ENCODE data around the gene ADARB2.

Gene ADARB2

DNA sequence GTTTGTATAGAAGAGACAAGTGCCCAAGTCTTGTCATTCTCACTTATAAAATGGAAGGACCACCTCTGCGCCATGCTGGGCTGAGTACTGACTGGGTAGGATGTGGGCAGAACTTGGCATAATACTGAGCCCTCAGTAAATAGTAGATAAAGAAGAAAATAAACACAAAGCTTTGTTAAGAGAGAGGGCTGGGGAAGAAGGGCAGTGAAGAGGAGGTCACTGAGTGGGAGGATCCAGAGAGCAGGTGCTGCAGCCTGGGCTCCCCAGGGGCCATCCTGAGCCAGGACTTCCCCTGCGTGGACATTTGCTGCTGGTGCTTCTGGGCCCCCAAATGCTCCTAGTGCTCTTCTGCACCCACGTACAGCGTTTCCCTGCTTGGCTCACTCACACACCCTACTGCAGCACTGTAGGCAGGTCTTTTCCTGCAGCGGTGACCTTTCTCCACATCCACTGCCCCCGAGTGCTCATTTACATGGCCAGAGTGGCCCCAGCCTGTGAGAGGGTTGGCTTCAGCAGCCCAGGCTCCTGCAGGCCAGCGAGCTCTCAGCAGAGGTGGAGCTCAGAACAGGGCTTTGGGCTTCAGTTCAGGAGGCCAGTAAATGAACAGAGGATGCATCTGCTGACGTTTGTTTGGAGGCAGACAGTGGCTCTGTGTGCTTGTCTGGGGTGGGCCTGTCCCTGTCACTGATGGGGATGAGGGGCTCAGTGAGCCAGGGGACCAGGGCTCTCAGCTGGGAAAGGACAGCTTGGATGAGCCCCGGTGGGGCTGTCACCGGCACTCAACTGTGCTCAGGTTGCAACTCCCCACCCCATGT, 164.6 kb downstream of the ADARB2 start:
- no peak overlapping the region for H3K4me3 ChIP-seq (ENCODE audit: low read length)
- no peak for DNase-seq (ENCODE audit: low read depth)
- no peak overlapping the region for H3K9ac ChIP-seq (ENCODE audit: low read length)
- no peaks in the 10 kb centered on the region for H3K9me3 ChIP-seq (ENCODE audit: control insufficient read depth, low read length)
- H3K27me3 ChIP-seq (replicated peaks; ENCODE audit: control insufficient read depth, insufficient read depth, low read length) = no peaks in the 10 kb centered on the region
- H3K36me3 ChIP-seq (ENCODE audit: control insufficient read depth, insufficient read depth, low read length, severe bottlenecking) = no peaks in the 10 kb centered on the region
- H3K4me1 ChIP-seq (ENCODE audit: control insufficient read depth, insufficient read depth, low read length) = no peaks in the 10 kb centered on the region

DNA sequence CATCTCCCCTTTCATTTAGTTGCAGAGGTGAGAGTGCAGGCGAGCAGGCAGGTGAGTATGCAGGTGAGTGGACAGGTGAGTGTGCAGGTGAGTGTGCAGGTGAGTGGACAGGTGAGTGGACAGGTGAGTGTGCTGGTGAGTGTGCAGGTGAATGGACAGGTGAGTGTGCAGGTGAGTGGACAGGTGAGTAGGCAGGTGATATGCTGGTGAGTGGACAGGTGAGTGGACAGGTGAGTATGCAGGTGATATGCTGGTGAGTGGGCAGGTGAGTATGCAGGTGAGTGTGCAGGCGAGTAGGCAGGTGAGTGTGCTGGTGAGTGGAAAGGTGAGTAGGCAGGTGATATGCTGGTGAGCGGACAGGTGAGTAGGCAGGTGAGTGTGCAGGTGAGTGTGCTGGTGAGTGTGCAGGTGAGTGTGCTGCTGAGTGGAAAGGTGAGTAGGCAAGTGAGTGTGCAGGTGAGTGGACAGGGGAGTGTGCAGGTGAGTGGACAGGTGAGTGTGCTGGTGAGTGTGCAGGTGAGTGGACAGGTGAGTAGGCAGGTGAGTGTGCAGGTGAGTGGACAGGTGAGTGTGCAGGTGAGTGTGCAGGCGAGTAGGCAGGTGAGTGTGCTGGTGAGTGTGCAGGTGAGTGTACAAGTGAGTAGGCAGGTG, 165.6 kb downstream of the ADARB2 start:
- no peaks in the 10 kb centered on the region for H3K36me3 ChIP-seq (ENCODE audit: control insufficient read depth, insufficient read depth, low read length, severe bottlenecking)
- no peak overlapping the region for H3K9ac ChIP-seq (ENCODE audit: low read length)
- H3K27me3 ChIP-seq (replicated peaks; ENCODE audit: control insufficient read depth, insufficient read depth, low read length) = no peaks in the 10 kb centered on the region
- H3K4me3 ChIP-seq (ENCODE audit: low read length) = no peak overlapping the region
- no peaks in the 10 kb centered on the region for H3K4me1 ChIP-seq (ENCODE audit: control insufficient read depth, insufficient read depth, low read length)
- no peak for DNase-seq (ENCODE audit: low read depth)
- no peaks in the 10 kb centered on the region for H3K9me3 ChIP-seq (ENCODE audit: control insufficient read depth, low read length)

DNA sequence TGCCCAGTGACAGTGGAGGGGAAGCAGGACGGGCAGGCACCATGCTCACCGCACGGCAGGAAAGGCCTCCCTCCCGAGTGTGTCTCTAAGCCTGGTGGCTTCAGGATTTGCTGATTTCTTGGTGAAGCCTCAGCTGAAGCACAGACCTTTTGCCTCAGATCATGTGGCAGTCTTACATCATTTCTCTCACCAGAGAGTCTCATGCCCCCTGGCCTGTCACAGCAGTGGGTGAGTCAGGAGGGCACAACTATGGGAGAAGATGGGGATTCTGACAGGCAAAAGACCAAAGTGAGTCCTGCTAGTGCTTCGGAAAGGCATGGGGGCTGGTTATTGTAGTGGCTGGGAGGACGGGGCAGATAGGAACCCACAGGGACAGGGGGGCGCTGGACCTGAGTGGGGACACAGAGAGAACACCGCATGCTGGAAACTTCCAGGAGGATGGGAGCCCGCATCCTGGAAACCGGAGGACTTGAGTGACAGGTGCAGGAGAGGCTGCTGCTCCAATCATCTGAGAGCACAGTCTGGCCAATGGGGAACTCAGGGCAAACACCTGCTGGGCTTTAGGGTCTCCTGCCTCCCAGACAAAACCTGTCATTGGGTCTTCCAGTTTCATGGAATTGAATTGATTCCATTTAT, 166.8 kb downstream of the ADARB2 start:
- no peaks in the 10 kb centered on the region for H3K4me1 ChIP-seq (ENCODE audit: control insufficient read depth, insufficient read depth, low read length)
- no peak overlapping the region for H3K9ac ChIP-seq (ENCODE audit: low read length)
- H3K36me3 ChIP-seq (ENCODE audit: control insufficient read depth, insufficient read depth, low read length, severe bottlenecking) = no peaks in the 10 kb centered on the region
- no peak for DNase-seq (ENCODE audit: low read depth)
- H3K4me3 ChIP-seq (ENCODE audit: low read length) = no peak overlapping the region
- no peaks in the 10 kb centered on the region for H3K27me3 ChIP-seq (replicated peaks; ENCODE audit: control insufficient read depth, insufficient read depth, low read length)
- no peaks in the 10 kb centered on the region for H3K9me3 ChIP-seq (ENCODE audit: control insufficient read depth, low read length)

DNA sequence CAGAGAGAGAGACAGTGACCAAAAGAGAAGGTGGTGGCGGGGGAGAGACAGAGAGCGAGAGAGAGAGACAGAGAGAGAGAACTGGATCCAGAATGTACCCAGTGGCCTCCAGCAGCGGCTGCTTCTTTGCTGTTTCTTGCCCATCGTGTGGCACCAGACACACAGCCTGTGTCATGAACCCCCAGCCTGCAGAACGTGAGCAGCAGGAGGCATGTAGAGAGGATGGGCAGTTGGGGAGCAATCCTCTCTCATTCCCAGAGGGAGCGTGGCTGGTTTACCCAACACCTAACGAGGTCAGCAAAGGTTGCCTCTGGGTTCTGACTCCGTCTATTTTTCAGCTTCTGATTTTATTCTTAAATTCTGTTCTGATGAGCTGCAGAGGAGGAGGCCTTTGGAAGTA, 168.1 kb downstream of the ADARB2 start:
- Histone ChIP-seq H3K27me3 (replicated peaks; ENCODE audit: control insufficient read depth, insufficient read depth, low read length) (no peaks in the 10 kb centered on the region), H3K36me3 (ENCODE audit: control insufficient read depth, insufficient read depth, low read length, severe bottlenecking) (no peaks in the 10 kb centered on the region), H3K4me3 (ENCODE audit: low read length) (no peak overlapping the region), H3K4me1 (ENCODE audit: control insufficient read depth, insufficient read depth, low read length) (no peaks in the 10 kb centered on the region), H3K9ac (ENCODE audit: low read length) (no peak overlapping the region), H3K9me3 (ENCODE audit: control insufficient read depth, low read length) (no peaks in the 10 kb centered on the region)
- no peak for DNase-seq (ENCODE audit: low read depth)

DNA sequence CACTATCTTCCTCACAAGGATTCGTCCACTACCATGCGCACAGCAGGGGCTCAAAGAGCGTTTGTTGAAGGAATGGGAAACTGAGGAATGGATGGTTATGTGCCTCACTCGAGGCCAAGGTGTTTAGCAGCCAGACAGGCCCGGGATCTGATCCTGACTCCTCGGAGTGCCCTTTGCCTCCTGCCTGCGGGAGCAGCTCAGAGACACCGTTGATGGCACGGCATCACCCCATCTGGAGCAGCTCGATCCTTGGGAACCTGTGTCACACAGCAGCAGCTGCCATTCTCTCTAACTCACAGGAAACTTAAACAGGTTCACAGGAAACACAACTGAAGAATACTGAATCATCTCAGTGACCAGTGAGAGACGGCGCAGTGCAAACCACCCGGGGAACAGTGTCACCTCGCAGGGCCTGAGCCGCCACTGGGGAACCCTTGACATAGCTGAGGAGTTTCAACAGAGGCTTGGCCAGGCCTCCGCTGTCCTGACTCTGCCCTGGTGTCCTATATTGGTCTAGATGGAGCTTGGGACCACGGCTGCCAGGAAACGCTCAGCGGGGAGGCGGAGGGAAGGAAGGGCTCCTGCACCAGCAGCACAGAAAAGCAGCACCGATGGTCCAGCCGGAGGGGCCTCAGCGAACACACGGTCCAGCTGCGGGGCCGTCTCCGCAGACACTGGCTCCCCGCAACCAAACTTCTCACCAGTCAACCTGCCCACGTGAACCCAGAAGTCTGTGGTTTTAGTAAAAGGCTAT, 169.4 kb downstream of the ADARB2 start:
- Histone ChIP-seq H3K9me3 (ENCODE audit: control insufficient read depth, low read length) (no peaks in the 10 kb centered on the region), H3K36me3 (ENCODE audit: control insufficient read depth, insufficient read depth, low read length, severe bottlenecking) (no peaks in the 10 kb centered on the region), H3K4me1 (ENCODE audit: control insufficient read depth, insufficient read depth, low read length) (no peaks in the 10 kb centered on the region), H3K4me3 (ENCODE audit: low read length) (no peak overlapping the region), H3K27me3 (replicated peaks; ENCODE audit: control insufficient read depth, insufficient read depth, low read length) (no peaks in the 10 kb centered on the region), H3K9ac (ENCODE audit: low read length) (no peak overlapping the region)
- DNase-seq (ENCODE audit: low read depth) = no peak

DNA sequence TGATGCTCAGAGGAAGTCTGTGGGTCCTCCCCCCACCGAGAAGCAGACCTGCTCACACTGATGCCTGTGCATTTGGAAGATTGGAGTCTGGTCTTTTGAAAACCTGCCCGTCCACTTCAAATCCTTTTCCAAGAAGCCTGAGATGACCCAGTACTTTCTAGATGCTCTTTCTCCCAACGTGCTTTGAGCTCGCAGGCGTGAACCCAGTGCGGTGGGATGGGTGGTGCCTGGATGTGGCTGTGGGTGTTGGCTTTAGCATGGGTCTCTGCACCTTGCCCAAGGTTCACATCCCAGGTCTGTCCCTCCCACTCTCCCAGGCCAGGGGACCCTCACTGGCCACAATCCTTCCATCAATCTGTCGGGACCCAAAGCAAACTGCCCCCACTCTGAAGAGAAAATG, 170.2 kb downstream of the ADARB2 start:
- H3K36me3 ChIP-seq (ENCODE audit: control insufficient read depth, insufficient read depth, low read length, severe bottlenecking) = no peaks in the 10 kb centered on the region
- DNase-seq (ENCODE audit: low read depth) = no peak
- no peak overlapping the region for H3K4me3 ChIP-seq (ENCODE audit: low read length)
- no peaks in the 10 kb centered on the region for H3K9me3 ChIP-seq (ENCODE audit: control insufficient read depth, low read length)
- no peaks in the 10 kb centered on the region for H3K4me1 ChIP-seq (ENCODE audit: control insufficient read depth, insufficient read depth, low read length)
- no peak overlapping the region for H3K9ac ChIP-seq (ENCODE audit: low read length)
- no peaks in the 10 kb centered on the region for H3K27me3 ChIP-seq (replicated peaks; ENCODE audit: control insufficient read depth, insufficient read depth, low read length)

DNA sequence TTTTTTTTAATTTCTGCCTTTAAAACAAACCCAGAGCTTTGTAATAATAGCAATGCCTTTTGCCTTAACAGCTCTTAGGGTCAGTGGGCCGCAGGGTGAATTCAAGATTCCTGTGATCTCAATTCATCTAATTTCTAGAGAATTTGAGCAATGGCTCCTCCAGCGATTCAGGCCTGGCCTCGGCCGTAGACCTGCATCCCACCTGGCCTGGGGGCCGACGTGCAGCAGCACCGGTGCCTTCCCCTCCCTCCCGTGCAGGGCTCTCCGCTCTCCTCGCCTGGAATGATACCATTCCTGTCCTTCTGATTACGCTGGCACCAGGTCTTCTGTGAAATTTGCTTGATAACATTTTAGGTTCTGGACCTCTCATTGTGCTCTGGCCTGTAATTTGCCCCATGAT, 172.5 kb downstream of the ADARB2 start:
- no peaks in the 10 kb centered on the region for H3K4me1 ChIP-seq (ENCODE audit: control insufficient read depth, insufficient read depth, low read length)
- no peak overlapping the region for H3K9ac ChIP-seq (ENCODE audit: low read length)
- H3K27me3 ChIP-seq (replicated peaks; ENCODE audit: control insufficient read depth, insufficient read depth, low read length) = no peaks in the 10 kb centered on the region
- no peak for DNase-seq (ENCODE audit: low read depth)
- H3K9me3 ChIP-seq (ENCODE audit: control insufficient read depth, low read length) = no peaks in the 10 kb centered on the region
- no peak overlapping the region for H3K4me3 ChIP-seq (ENCODE audit: low read length)
- no peaks in the 10 kb centered on the region for H3K36me3 ChIP-seq (ENCODE audit: control insufficient read depth, insufficient read depth, low read length, severe bottlenecking)

DNA sequence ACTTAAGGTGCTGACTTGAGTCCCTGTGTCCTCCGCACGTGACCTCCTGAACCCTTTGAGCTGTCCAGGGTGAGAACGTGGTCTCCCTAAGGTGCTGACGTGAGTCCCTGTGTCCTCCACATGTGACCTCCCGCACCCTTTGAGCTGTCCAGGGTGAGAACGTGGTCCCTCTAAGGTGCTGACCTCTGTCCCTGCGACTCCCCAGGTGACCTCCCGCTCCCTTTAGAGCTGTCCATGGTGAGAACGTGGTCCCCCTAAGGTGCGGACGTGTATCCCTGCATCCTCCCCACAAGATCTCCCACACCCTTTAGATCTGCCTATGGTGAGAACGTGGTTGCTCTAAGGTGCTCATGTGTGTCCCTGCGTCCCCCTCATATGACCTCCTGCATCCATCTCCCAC, 174.3 kb downstream of the ADARB2 start:
- H3K9ac ChIP-seq (ENCODE audit: low read length) = no peak overlapping the region

DNA sequence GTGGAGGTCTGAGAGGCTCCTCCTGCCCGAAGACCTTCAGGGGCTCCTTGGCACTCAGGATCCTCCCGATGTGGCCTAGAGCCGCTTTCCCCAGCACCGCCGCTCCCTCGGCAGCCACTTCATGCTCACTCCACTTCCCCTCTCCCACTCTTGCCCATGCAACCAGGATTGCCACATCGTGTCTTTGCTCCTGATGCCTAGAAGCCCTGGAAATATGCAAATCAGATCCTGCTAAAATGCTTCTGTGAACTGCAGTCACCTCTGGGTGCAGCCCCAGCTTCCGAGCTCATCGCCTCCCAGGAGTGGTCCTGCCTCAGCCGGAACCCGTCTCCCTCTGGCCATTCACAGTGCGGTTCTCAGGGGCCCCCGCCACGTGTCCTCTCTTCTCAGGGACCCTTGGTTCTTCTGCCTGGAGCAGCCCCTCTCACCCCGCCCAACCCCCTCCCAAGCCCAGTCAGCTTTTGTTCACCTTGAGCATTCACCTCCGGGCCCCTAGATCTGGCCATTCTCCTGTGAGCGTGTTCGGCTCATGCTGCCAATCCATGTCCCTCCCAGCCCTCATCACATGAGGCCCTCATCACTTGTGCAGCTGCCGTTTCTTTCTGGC, 175.5 kb downstream of the ADARB2 start:
- H3K9me3 ChIP-seq (ENCODE audit: control insufficient read depth, low read length) = no peaks in the 10 kb centered on the region

More for the DNA sequence above, 174.3 kb downstream of the ADARB2 start:
- DNase-seq (ENCODE audit: low read depth) = no peak
- Histone ChIP-seq H3K27me3 (replicated peaks; ENCODE audit: control insufficient read depth, insufficient read depth, low read length) (peaks cover 7% of the 10 kb centered on the region), H3K4me1 (ENCODE audit: control insufficient read depth, insufficient read depth, low read length) (no peaks in the 10 kb centered on the region), H3K9me3 (ENCODE audit: control insufficient read depth, low read length) (no peaks in the 10 kb centered on the region), H3K36me3 (ENCODE audit: control insufficient read depth, insufficient read depth, low read length, severe bottlenecking) (no peaks in the 10 kb centered on the region), H3K4me3 (ENCODE audit: low read length) (no peak overlapping the region)

DNA sequence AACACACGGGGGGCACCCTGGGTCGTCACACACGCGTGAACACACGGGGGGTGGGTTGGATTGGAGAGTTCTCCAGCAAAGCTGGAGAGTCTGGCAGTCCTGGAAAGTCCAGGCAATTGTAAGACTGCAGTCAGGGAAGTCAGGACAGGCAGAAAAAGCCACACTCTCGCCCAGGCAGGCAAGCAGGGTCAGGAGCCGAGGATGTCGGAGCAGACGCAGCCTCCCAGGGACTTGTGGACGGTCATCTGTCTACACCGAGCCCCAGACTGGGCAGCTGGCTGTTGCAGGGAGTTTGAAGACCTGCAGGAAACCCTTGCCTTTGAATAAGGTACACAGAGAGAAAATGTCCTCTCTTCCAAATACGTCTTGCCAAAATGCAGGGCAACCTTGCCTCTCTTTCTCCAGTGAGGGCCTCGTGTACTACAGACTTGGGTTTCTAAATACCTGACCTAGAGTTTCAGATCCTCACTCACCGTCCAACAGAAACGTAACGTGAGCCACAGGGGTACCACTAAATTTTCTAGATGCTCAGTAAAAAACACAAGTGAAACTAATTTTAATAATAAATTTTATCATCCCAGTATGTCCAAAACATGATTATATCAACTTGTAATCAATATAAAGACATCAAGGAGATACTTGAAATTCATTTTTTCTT, 176.7 kb downstream of the ADARB2 start:
- H3K4me3 ChIP-seq (ENCODE audit: low read length) = no peak overlapping the region
- no peaks in the 10 kb centered on the region for H3K36me3 ChIP-seq (ENCODE audit: control insufficient read depth, insufficient read depth, low read length, severe bottlenecking)
- H3K4me1 ChIP-seq (ENCODE audit: control insufficient read depth, insufficient read depth, low read length) = no peaks in the 10 kb centered on the region
- H3K27me3 ChIP-seq (replicated peaks; ENCODE audit: control insufficient read depth, insufficient read depth, low read length) = peaks cover 7% of the 10 kb centered on the region
- no peaks in the 10 kb centered on the region for H3K9me3 ChIP-seq (ENCODE audit: control insufficient read depth, low read length)
- DNase-seq (ENCODE audit: low read depth) = no peak
- no peak overlapping the region for H3K9ac ChIP-seq (ENCODE audit: low read length)

More for the DNA sequence above, 175.5 kb downstream of the ADARB2 start:
- DNase-seq (ENCODE audit: low read depth) = no peak
- no peaks in the 10 kb centered on the region for H3K36me3 ChIP-seq (ENCODE audit: control insufficient read depth, insufficient read depth, low read length, severe bottlenecking)
- no peaks in the 10 kb centered on the region for H3K4me1 ChIP-seq (ENCODE audit: control insufficient read depth, insufficient read depth, low read length)
- H3K27me3 ChIP-seq (replicated peaks; ENCODE audit: control insufficient read depth, insufficient read depth, low read length) = peaks cover 7% of the 10 kb centered on the region
- H3K9ac ChIP-seq (ENCODE audit: low read length) = no peak overlapping the region
- H3K4me3 ChIP-seq (ENCODE audit: low read length) = no peak overlapping the region

All from adipocyte (in vitro differentiated cells).